PFSK-1 (cell line): ENCODE data around the gene ANO6.

Source experiments
- FOXP2 ChIP-seq: optimal IDR thresholded peaks from 2 replicates; pipeline ENCODE3; 2011; ENCODE audit warnings: borderline replicate concordance, control low read depth, inconsistent platforms; ENCODE audit not compliant: insufficient read depth; ENCODE audit errors: extremely low read length, extremely low read depth
- POLR2AphosphoS5 ChIP-seq: IDR thresholded peaks from 2 replicates; pipeline ENCODE4 v1.6.1; 2012; ENCODE audit warnings: low read depth, mild to moderate bottlenecking, control low read depth, low read length, moderate library complexity
- REST ChIP-seq, 2 experiments: IDR thresholded peaks; 2 replicates each; pipeline versions ENCODE4 v1.6.1 to v1.8.0; 2011 to 2012; ENCODE audit warnings: low read depth in 2 of 2, low read length in 2 of 2, control low read depth in 1 of 2, inconsistent platforms in 1 of 2, mild to moderate bottlenecking in 1 of 2, moderate library complexity in 1 of 2; ENCODE audit not compliant: insufficient read depth in 1 of 2
- SIN3A ChIP-seq: IDR thresholded peaks from 2 replicates; pipeline ENCODE4 v1.6.1; 2012; ENCODE audit warnings: mild to moderate bottlenecking, low read length, moderate library complexity, borderline replicate concordance; ENCODE audit not compliant: insufficient read depth
- TAF1 ChIP-seq: IDR thresholded peaks from 2 replicates; pipeline ENCODE4 v1.6.1; 2012; ENCODE audit warnings: low read length, control low read depth, borderline replicate concordance; ENCODE audit not compliant: insufficient read depth

Gene ANO6

DNA sequence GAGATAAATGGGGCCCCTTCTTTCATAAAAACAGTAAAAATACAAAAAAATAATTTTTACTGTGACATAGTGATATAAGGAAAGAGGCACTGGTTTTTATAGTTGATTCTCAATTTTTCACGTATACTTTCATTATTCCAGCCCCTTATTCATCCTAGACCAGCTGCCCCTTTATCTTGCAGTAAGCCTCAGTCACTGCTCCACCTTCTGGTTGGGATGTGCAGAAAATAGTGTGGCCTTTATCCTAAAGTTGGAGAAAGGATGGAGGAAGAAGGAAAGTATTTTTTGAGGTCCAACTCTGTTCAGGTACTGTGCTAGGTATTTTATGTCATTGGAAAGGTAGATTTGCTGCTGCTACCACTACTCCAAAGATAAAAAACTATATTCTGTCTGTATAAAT is 172.7 kb downstream of the ANO6 start:
- no peak for TF ChIP-seq FOXP2
- TF ChIP-seq POLR2AphosphoS5: no peak
- TF ChIP-seq SIN3A: no peak
- no peak for TF ChIP-seq REST (IDR thresholded peaks at IDR 0.05; ENCODE audit: insufficient read depth in 1 of 2, low read depth in 2 of 2, low read length in 2 of 2)
- TF ChIP-seq TAF1: no peak

DNA sequence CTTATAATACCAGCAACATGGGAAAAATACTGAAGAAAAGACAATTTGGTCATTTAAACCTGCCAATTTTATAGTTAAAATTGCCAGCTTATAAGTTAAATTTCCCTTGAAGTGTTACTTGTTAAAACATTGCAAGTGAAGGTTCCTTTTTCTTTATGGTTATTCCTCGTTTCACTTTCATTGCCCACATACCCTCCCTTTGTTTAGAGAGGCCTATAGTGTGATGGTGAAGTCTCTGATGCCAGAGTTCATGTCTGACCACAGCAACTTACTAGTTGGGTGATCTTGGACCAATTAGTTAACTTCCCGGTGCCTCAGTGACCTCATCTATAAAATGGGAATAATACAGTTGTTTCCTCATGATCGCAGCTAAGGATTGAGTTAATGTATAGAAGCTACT is 173.5 kb downstream of the ANO6 start:
- TF ChIP-seq POLR2AphosphoS5 (no peak), FOXP2 (no peak), SIN3A (no peak), REST (IDR thresholded peaks at IDR 0.05; ENCODE audit: insufficient read depth in 1 of 2, low read depth in 2 of 2, low read length in 2 of 2) (no peak), TAF1 (no peak)

- no peak for TF ChIP-seq TAF1
- no peak for TF ChIP-seq REST (IDR thresholded peaks at IDR 0.05; ENCODE audit: insufficient read depth in 1 of 2, low read depth in 2 of 2, low read length in 2 of 2)
- no peak for TF ChIP-seq FOXP2
- TF ChIP-seq POLR2AphosphoS5: no peak
- TF ChIP-seq SIN3A: no peak
Observed at GRCh38 chr12:45398552-45398951, 182.7 kb downstream of the ANO6 start.

DNA sequence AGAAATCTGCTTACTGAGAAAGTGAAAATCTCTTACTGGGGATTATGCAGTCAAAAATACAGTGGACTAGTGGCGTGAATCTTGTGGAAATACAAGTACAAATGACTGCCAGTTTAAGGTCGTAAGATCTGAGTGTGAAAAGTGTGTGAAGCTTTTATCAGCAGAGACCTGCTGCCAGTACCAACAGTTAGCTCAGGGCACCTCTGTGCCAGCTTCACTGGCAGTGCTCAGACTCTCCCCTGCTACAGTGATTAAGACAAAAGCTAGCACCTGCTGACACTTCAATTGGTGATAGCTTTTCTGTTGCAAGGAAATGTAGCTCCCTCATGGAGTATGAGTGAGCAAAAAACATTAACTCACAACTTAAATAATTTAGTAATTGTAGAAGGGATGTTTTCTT is 185.1 kb downstream of the ANO6 start:
- TF ChIP-seq REST (IDR thresholded peaks at IDR 0.05; ENCODE audit: insufficient read depth in 1 of 2, low read depth in 2 of 2, low read length in 2 of 2) (no peak), FOXP2 (no peak)

DNA sequence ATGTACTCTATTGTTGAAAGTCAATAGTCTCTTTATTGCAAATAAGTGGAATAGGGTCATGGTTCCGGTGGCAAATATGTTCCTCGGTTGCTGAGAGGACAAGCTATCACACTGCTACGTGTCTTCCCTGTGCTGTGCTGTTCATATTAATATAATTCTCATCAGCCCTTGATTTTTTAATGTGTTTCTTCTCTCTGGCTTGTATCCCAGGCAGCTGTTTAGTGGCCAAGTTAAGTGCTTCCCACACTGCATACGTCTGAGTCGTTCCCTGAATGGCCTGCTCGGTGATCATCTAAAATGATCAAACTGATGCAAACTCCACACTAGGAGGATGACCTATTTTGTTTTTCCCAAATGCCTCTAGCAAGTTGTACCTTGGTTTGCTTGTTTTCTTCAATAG is 186.4 kb downstream of the ANO6 start:
- TF ChIP-seq POLR2AphosphoS5: no peak
- no peak for TF ChIP-seq FOXP2
- TF ChIP-seq SIN3A: no peak
- TF ChIP-seq REST (IDR thresholded peaks at IDR 0.05; ENCODE audit: insufficient read depth in 1 of 2, low read depth in 2 of 2, low read length in 2 of 2): no peak
- no peak for TF ChIP-seq TAF1
